GM18907 (cell line): ENCODE measurements around the gene PTPN20.
"Not testable (repeated sequence)": the region's sequence is repeated elsewhere in the genome, so short reads cannot be mapped to it uniquely, and the experiment has no call there.

ENCODE experiments used
- ATAC-seq: cut with Tn5 transposase; IDR thresholded peaks from one replicate; pipeline ENCODE4 v1.9.1; 2021; ENCODE audit warnings: mild to moderate bottlenecking, moderate library complexity; ENCODE audit not compliant: unreplicated experiment

The PTPN20 gene

DNA sequence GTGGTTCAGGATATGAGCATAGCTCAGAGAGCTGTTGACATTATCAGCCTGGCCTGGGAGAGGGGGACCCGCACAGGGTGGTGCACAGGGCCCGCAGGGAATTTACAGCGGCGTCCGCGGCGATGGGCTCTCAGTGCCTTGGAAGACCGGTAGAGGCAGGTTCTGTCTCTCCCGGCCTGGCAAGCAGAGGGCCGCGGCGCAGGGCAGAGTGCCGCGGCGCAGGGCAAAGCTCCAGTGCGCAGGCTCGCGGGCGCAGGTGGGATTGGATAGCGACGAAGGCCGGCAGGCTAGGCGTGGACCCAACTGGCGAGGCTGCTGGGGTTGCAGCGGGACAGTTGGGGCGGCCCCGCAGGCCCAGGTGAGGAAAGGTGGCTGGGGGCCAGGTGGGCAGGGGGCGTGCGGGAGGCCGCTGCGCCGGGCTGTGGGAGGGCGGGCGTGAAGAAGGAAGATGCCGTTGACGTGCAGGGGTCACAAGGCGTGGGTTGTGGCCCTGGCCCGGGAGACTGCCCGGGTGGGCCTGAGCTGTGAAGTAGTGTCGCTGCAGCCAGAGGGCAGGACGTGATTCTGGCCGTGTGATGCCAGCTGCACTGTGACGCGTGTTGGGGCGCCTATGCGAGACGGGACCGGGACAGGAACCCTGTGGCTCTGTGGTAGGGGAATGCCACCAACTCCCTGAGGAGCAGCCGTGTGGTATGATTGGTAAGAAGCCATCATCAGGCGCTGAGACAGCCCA lies at the start of gene PTPN20:
TSS of gene PTPN20 (plus strand) at position 285 of the 733 bp plus-strand sequence. CDS start 21,072 bp downstream, outside the sequence.
- ATAC-seq: peak; percentile 67

DNA sequence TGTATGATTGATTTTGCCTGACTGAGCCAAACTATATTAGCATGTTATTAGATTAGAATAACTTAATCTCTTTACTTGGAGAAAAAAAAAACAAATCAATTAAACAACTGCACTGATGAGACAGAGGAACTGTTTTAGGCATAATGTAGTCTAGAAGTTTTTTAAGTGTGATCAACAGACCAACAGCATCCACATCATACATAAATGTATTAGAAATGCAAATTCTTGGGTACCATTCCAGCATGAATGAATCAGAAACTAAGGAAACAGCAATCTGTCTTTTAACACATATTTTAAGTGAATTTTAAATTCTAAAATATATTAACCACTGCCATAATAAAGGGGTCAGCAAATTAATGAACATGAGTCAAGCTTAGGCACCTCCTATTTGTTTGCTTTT lies 41.5 kb upstream of the PTPN20 start:
- ATAC-seq: not testable (repeated sequence)

DNA sequence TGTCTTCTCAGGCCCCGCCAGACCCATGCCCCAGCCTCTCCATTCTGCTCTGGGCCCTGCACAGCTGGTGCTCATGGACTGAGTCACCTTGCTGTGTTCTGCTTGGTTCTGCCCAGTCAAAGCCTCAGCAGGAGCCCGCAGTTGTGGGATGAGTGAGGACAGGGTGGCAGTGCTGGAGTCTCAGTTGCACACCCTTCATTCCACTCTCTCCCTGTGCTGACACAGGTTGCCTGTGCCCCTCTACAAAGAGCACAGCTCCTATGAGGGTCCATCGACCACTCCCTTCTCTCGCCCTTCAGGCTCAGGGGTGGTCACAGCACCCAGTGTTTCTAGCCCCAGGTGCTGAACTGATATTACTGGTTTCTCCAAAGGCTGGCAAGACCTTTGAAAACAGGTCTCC lies 39.6 kb upstream of the PTPN20 start:
- not testable (repeated sequence) for ATAC-seq

- not testable (repeated sequence) for ATAC-seq
Observed at GRCh38 chr10:46875304-46875703, 35.9 kb upstream of the PTPN20 start.

DNA sequence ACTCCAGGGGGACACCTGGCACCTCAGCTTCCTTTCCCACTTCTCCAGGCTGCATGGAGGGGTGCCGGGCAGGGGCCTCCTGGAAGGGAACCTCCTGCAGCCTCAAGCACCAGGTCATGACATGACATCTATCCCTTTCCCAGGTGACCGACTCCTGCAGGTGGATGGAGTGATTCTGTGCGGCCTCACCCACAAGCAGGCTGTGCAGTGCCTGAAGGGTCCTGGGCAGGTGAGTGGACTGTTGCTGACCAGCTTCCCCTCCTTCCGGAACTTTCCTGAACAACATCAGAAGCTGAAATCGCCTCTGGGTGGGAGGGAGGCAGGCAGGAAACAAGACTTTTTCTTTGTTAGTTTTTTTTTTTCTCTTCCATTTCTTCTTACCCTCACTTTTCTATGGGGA lies 34.5 kb upstream of the PTPN20 start:
- not testable (repeated sequence) for ATAC-seq

DNA sequence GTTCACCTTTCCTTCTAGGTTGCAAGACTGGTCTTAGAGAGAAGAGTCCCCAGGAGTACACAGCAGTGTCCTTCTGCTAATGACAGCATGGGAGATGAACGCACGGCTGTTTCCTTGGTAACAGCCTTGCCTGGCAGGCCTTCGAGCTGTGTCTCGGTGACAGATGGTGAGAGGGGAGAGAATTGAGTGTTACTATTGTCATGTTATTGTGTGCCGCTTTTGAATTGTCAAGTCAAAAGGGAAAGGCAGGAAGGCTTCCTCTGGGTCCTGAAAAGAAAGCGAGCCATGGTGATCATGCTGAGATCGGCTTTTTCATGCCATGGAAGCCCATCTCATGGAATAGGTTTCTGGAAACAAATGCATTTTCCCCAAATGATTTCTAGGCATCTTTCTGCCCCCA lies 32.5 kb upstream of the PTPN20 start:
- ATAC-seq: not testable (repeated sequence)

- ATAC-seq: not testable (repeated sequence)
Observed at GRCh38 chr10:46890813-46891611, 20.2 kb upstream of the PTPN20 start.

DNA sequence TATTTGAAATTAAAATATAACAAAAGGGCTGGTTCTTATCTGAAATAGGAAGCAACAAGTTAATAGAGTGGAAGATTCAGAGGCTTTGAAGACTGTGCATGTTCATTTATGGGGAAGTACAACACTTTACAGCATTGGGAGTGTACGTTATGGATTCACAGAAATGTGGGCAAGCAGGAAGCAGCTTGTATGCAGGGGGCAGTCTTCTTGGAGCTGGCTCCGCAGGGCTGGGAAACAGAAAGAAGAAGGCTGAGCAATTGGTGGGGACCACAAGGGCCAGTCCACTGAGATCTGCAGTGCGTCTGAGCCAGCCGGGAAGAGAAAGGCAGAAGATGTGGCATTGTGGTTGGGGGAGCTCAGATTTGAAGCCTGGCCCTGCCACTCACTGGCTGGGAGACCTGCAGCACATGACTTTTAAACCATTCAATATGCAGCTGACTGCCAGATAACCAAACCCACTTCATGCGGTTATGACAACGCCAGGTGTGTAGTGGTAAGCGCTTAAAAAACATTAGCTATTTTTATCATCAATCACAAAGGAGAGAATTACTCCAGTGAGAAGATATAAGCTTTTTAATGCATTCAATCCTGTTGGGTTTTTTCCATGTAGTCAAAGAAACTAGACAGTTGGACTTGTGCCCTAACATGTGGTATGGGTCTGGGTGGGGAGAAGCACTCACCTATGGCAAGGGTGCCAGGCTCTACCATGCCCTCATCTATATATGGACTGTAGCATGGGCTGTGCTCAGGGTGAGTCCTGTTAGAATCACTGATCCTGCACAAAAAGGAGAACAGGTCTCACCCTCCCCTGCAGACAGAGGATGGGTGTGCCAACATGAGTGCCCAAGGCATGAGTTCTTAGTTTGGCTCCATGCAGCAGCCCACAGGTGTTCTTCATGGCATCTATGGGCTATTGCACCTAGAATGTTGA lies 14.2 kb upstream of the PTPN20 start:
- not testable (repeated sequence) for ATAC-seq

DNA sequence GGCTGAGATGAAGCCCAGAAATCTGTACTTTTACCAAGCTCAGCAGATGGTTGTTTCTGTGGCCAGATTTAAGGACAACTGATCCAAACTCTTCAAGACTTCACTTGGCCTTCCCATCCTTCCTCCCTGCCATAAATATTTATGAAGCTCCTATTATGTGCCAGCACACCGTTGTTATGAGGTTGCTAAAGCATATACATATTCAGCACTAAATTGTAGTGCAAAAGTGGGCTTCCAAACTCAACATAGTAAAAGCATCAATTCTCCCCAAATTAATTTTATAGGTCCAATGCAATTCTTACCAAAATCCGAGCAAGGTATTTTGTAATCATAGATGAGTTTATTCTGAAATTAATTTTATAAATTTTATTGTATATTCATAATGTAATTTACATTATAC lies 10.0 kb upstream of the PTPN20 start:
- not testable (repeated sequence) for ATAC-seq

DNA sequence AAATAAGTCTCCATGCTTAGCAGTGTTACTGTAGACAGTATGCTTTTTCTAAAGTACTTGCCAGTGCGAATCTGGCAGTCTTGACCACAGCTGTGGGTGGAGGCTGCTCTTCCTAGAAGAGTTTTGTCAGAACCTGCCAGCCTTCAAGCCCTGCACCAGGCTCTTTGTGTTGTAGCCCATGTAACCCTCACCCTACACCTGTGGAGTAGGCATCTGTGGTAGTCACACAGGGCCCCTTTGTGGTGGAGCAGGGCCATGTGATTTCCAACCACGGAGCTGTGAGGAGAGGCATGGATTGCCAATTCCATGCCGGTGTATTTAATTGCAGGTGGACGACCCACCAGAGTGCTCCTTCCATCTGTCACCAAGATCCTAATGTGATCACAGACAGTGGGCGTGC lies 7.4 kb upstream of the PTPN20 start:
- ATAC-seq: not testable (repeated sequence)

GRCh38 chr10:46906359-46906758 lies 4.9 kb upstream of the PTPN20 start:
- not testable (repeated sequence) for ATAC-seq

- not testable (repeated sequence) for ATAC-seq
Observed at GRCh38 chr10:46907185-46908117, 3.8 kb upstream of the PTPN20 start.

GRCh38 chr10:46922498-46922897 lies 11.3 kb downstream of the PTPN20 start:
- ATAC-seq: not testable (repeated sequence)

DNA sequence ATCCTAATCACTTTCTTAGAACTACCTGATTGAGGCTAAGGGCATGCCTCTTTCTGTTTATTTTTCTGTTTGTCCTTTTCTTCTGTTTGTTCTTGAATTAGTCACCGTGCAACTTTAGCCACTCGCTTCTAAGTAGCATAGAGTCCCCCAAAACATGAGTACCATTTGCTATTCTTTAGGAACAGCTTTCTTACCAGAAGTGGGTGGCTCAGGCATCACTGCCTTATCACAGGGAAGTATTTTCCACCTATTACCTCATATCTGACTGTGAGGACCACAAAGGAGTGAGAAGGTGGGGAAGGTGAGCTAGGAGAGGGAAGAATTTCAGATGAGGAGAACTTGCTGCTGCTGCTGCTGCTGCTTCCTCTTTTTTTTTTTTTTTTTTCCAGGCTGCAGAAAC lies 13.9 kb downstream of the PTPN20 start:
- ATAC-seq: not testable (repeated sequence)

DNA sequence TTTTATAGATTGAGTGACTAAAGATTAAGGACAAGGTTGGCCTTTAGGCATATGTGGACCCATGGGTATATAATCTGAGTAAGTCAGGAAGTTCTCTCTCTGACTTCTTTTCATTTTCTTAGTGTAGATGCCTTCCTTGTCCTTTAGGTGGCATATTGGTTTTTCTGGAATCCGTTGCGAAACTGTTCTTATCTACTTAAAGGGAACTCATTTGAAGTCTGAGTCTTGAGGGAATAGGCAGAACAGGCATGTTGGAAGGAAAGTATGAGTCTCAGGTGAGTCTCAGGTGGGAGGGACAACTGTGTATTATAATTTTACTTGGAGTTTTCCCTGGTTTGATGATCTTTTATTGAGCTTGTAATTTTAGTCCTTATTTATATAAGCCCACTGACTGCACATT lies 14.6 kb downstream of the PTPN20 start:
- not testable (repeated sequence) for ATAC-seq

DNA sequence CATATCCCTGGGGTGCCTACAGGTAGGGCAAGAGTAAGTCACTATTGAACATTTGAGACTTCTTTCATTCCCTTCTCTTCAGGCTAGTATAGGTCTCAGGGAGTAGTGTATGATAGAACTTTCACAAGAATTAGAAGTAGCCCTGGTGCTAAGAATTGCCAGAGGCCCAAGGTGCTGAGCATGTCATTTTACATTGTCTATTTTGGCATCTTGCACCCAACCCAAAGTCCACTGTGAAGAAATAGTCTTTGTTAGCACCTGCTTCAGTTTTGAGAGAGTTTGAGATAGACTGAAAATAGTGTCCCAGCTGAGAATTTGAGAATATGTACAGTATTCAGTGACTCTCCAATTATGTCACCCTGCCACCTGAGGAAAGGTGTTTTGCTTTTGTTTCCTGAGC lies 17.6 kb downstream of the PTPN20 start:
- ATAC-seq: not testable (repeated sequence)

- ATAC-seq: not testable (repeated sequence)
Observed at GRCh38 chr10:46932383-46932782, 21.2 kb downstream of the PTPN20 start.

DNA sequence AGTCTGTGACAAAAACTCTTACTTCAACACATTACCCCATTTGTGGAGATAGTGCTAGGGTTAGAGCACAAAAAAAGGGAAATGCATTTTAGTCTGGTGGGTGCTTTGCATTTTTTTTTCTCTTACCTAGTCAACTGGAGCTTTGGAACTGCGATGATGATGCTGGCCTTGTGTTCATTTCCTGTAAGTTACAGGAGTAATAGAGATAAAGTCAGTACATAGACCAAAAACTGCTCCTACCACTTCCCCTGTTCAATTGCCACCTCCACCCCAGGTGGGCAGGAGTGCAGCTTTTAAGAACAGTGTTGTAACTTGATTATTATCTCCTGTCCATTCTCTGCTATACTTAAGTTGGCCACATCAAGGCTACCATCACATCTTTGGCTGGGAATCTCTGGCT lies 29.9 kb downstream of the PTPN20 start:
- not testable (repeated sequence) for ATAC-seq

- not testable (repeated sequence) for ATAC-seq
Observed at GRCh38 chr10:46948687-46949518, 37.7 kb downstream of the PTPN20 start.
